ENCODE results near the gene BPNT1.

Gene BPNT1

GRCh38 chr1:220089650-220090556, at the start of gene BPNT1:
Gene BPNT1, minus strand, starts transcription at chr1:220089788. Its CDS starts 9,942 bp downstream, at chr1:220079846.
- H3K4me3 ChIP-seq (ENCODE audit: low read depth, low read length), result peak within 1 kb of the TSS; percentile 71
- H3K9ac ChIP-seq (ENCODE audit: low read length), result no peak within 1 kb of the TSS
- no peaks in the 10 kb centered on the region for H3K27me3 ChIP-seq (ENCODE audit: control insufficient read depth, insufficient read depth, low read length)
- no peak within 1 kb of the TSS for H3K27ac ChIP-seq (ENCODE audit: low read depth, low read length)
- H3K4me1 ChIP-seq (ENCODE audit: control insufficient read depth, insufficient read depth, low read length), result peaks cover 4% of the 10 kb centered on the region; the same call in 1 of the 2 replicates
- H3K36me3 ChIP-seq (ENCODE audit: control insufficient read depth, insufficient read depth, low read length), result no peaks in the 10 kb centered on the region
- H3K9me3 ChIP-seq (ENCODE audit: control insufficient read depth, insufficient read depth, low read depth, low read length), result no peaks in the 10 kb centered on the region

- H3K4me1 ChIP-seq (ENCODE audit: control insufficient read depth, insufficient read depth, low read length), result no peaks in the 10 kb centered on the region
- no peak overlapping the region for H3K9ac ChIP-seq (ENCODE audit: low read length)
- H3K36me3 ChIP-seq (ENCODE audit: control insufficient read depth, insufficient read depth, low read length), result peaks cover 78% of the 10 kb centered on the region
- no peaks in the 10 kb centered on the region for H3K27me3 ChIP-seq (ENCODE audit: control insufficient read depth, insufficient read depth, low read length)
- no peak overlapping the region for H3K4me3 ChIP-seq (ENCODE audit: low read depth, low read length)
- H3K9me3 ChIP-seq (ENCODE audit: control insufficient read depth, insufficient read depth, low read depth, low read length), result no peaks in the 10 kb centered on the region
- no peak overlapping the region for H3K27ac ChIP-seq (ENCODE audit: low read depth, low read length)
Observed at GRCh38 chr1:220137019-220137786, 47.6 kb upstream of the BPNT1 start.

- no peaks in the 10 kb centered on the region for H3K9me3 ChIP-seq (ENCODE audit: control insufficient read depth, insufficient read depth, low read depth, low read length)
- no peak overlapping the region for H3K27ac ChIP-seq (ENCODE audit: low read depth, low read length)
- H3K36me3 ChIP-seq (ENCODE audit: control insufficient read depth, insufficient read depth, low read length), result peaks cover 64% of the 10 kb centered on the region
- H3K27me3 ChIP-seq (ENCODE audit: control insufficient read depth, insufficient read depth, low read length), result no peaks in the 10 kb centered on the region
- no peak overlapping the region for H3K9ac ChIP-seq (ENCODE audit: low read length)
- no peaks in the 10 kb centered on the region for H3K4me1 ChIP-seq (ENCODE audit: control insufficient read depth, insufficient read depth, low read length)
- H3K4me3 ChIP-seq (ENCODE audit: low read depth, low read length), result no peak overlapping the region
Observed at GRCh38 chr1:220135755-220136154, 46.2 kb upstream of the BPNT1 start.

GRCh38 chr1:220129479-220130210, 40.1 kb upstream of the BPNT1 start:
- Histone ChIP-seq H3K4me3 (ENCODE audit: low read depth, low read length) (no peak overlapping the region), H3K4me1 (ENCODE audit: control insufficient read depth, insufficient read depth, low read length) (no peaks in the 10 kb centered on the region), H3K9ac (ENCODE audit: low read length) (no peak overlapping the region), H3K36me3 (ENCODE audit: control insufficient read depth, insufficient read depth, low read length) (peaks cover 56% of the 10 kb centered on the region), H3K27ac (ENCODE audit: low read depth, low read length) (no peak overlapping the region), H3K9me3 (ENCODE audit: control insufficient read depth, insufficient read depth, low read depth, low read length) (no peaks in the 10 kb centered on the region), H3K27me3 (ENCODE audit: control insufficient read depth, insufficient read depth, low read length) (no peaks in the 10 kb centered on the region)

GRCh38 chr1:220127076-220127475, 37.5 kb upstream of the BPNT1 start:
- Histone ChIP-seq H3K4me3 (ENCODE audit: low read depth, low read length) (no peak overlapping the region), H3K9ac (ENCODE audit: low read length) (no peak overlapping the region), H3K36me3 (ENCODE audit: control insufficient read depth, insufficient read depth, low read length) (peaks cover 45% of the 10 kb centered on the region), H3K4me1 (ENCODE audit: control insufficient read depth, insufficient read depth, low read length) (no peaks in the 10 kb centered on the region), H3K9me3 (ENCODE audit: control insufficient read depth, insufficient read depth, low read depth, low read length) (no peaks in the 10 kb centered on the region), H3K27me3 (ENCODE audit: control insufficient read depth, insufficient read depth, low read length) (no peaks in the 10 kb centered on the region), H3K27ac (ENCODE audit: low read depth, low read length) (no peak overlapping the region)

- H3K27ac ChIP-seq (ENCODE audit: low read depth, low read length), result no peak overlapping the region
- H3K9ac ChIP-seq (ENCODE audit: low read length), result no peak overlapping the region
Observed at GRCh38 chr1:220124542-220124941, 35.0 kb upstream of the BPNT1 start.

GRCh38 chr1:220123889-220124288, 34.3 kb upstream of the BPNT1 start:
- Histone ChIP-seq H3K9me3 (ENCODE audit: control insufficient read depth, insufficient read depth, low read depth, low read length) (no peaks in the 10 kb centered on the region), H3K4me1 (ENCODE audit: control insufficient read depth, insufficient read depth, low read length) (no peaks in the 10 kb centered on the region), H3K9ac (ENCODE audit: low read length) (no peak overlapping the region), H3K27me3 (ENCODE audit: control insufficient read depth, insufficient read depth, low read length) (no peaks in the 10 kb centered on the region), H3K4me3 (ENCODE audit: low read depth, low read length) (no peak overlapping the region), H3K36me3 (ENCODE audit: control insufficient read depth, insufficient read depth, low read length) (peaks cover 39% of the 10 kb centered on the region), H3K27ac (ENCODE audit: low read depth, low read length) (no peak overlapping the region)

More at GRCh38 chr1:220124542-220124941, 35.0 kb upstream of the BPNT1 start:
- H3K4me1 ChIP-seq (ENCODE audit: control insufficient read depth, insufficient read depth, low read length), result no peaks in the 10 kb centered on the region
- H3K9me3 ChIP-seq (ENCODE audit: control insufficient read depth, insufficient read depth, low read depth, low read length), result no peaks in the 10 kb centered on the region
- H3K4me3 ChIP-seq (ENCODE audit: low read depth, low read length), result no peak overlapping the region
- peaks cover 40% of the 10 kb centered on the region for H3K36me3 ChIP-seq (ENCODE audit: control insufficient read depth, insufficient read depth, low read length)
- H3K27me3 ChIP-seq (ENCODE audit: control insufficient read depth, insufficient read depth, low read length), result no peaks in the 10 kb centered on the region

- peaks cover 33% of the 10 kb centered on the region for H3K36me3 ChIP-seq (ENCODE audit: control insufficient read depth, insufficient read depth, low read length)
- no peak overlapping the region for H3K9ac ChIP-seq (ENCODE audit: low read length)
- no peak overlapping the region for H3K27ac ChIP-seq (ENCODE audit: low read depth, low read length)
- H3K9me3 ChIP-seq (ENCODE audit: control insufficient read depth, insufficient read depth, low read depth, low read length), result no peaks in the 10 kb centered on the region
- H3K4me1 ChIP-seq (ENCODE audit: control insufficient read depth, insufficient read depth, low read length), result no peaks in the 10 kb centered on the region
- H3K4me3 ChIP-seq (ENCODE audit: low read depth, low read length), result no peak overlapping the region
- no peaks in the 10 kb centered on the region for H3K27me3 ChIP-seq (ENCODE audit: control insufficient read depth, insufficient read depth, low read length)
Observed at GRCh38 chr1:220123066-220123465, 33.5 kb upstream of the BPNT1 start.

- H3K4me3 ChIP-seq (ENCODE audit: low read depth, low read length), result no peak overlapping the region
- no peak overlapping the region for H3K27ac ChIP-seq (ENCODE audit: low read depth, low read length)
- no peaks in the 10 kb centered on the region for H3K9me3 ChIP-seq (ENCODE audit: control insufficient read depth, insufficient read depth, low read depth, low read length)
- peaks cover 28% of the 10 kb centered on the region for H3K36me3 ChIP-seq (ENCODE audit: control insufficient read depth, insufficient read depth, low read length)
- H3K4me1 ChIP-seq (ENCODE audit: control insufficient read depth, insufficient read depth, low read length), result no peaks in the 10 kb centered on the region
- no peak overlapping the region for H3K9ac ChIP-seq (ENCODE audit: low read length)
- H3K27me3 ChIP-seq (ENCODE audit: control insufficient read depth, insufficient read depth, low read length), result no peaks in the 10 kb centered on the region
Observed at GRCh38 chr1:220121791-220122530, 32.4 kb upstream of the BPNT1 start.

- Histone ChIP-seq H3K4me3 (ENCODE audit: low read depth, low read length) (no peak overlapping the region), H3K9ac (ENCODE audit: low read length) (no peak overlapping the region), H3K27ac (ENCODE audit: low read depth, low read length) (no peak overlapping the region), H3K36me3 (ENCODE audit: control insufficient read depth, insufficient read depth, low read length) (peaks cover 39% of the 10 kb centered on the region), H3K4me1 (ENCODE audit: control insufficient read depth, insufficient read depth, low read length) (no peaks in the 10 kb centered on the region), H3K9me3 (ENCODE audit: control insufficient read depth, insufficient read depth, low read depth, low read length) (no peaks in the 10 kb centered on the region), H3K27me3 (ENCODE audit: control insufficient read depth, insufficient read depth, low read length) (no peaks in the 10 kb centered on the region)
Observed at GRCh38 chr1:220119043-220119512, 29.5 kb upstream of the BPNT1 start.
